ENCODE data around the gene THRSP.

Gene THRSP

DNA sequence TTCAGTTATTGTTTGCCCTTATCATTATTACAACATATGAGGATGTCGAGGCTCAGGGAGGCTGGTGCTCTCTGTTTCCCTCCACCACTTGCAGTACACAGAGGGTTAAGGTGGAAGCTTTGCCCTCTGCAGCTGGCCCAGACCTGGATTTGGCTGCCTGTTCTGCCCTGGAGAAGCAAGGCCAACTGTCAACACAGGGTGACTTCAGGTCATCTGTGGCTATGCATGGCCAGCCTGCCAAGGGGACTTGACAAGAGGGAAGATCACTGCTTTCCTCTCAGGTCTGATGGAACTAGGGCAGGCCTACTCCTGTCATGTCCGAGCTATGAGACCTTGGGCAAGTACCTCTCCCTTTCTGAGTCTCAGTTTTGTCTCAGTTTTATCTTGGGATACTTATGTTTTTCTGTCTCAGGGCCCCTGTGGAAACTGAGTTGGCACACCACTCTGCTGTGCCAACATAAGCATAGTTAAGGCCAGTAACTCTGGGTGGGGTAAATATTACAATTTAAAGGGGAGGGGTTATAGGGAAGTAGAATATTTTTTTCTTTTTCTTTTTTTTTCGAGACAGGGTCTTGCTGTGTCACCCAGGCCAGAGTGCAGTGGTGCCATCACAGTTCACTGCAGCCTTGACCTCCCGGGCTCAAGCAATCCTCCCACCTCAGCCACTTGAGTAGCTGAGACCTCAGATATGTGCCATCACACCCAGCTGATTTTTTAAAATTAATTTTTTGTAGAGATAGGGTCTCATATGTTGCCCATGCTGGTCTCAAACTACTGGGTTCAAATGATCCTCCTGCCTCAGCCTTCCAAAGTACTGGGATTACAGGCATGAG, 2.4 kb upstream of the THRSP start:
- ChIA-PET CTCF (interaction anchor here (1.0 to 1.7 kb wide), 2 partner anchors 14 to 15 kb away, joined by 4 to 9 read pairs; no protein-coding TSS in a partner anchor), POLR2A (interaction anchor here (0.7 kb wide), 1 partner anchor 15 kb away, joined by 3 read pairs; no protein-coding TSS in a partner anchor)
- no peak for DNase-seq (ENCODE audit: low read depth, low spot score)
- no peak for TF ChIP-seq CTCF (IDR thresholded peaks at IDR 0.05; ENCODE audit: insufficient read depth, low read length, missing control alignments)
- H3K4me3 ChIP-seq (ENCODE audit: low read depth, low read length): no peak overlapping the region

DNA sequence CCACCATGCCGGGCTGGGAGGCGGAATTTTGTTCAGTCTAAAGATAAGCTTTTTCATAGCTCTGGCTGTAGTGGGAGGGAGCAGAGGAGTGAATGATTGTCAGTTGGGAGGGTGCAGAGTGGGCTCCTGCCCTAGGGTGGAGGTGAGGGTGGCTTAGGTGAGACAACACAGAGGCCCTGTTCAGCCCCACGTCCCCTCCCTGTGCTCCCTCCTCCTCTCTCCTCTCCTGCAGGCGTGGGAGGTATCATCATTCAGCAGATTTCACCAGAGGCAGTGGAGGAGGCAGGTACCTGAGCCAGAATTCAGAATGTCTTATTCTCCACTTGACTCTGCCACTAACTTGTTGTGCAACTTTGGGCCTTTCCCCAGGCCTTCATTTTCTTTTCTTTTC, 1.7 kb upstream of the THRSP start:
- no peak for DNase-seq (ENCODE audit: low read depth, low spot score)
- POLR2A ChIA-PET: no interaction called here
- CTCF ChIA-PET: interaction anchor here (1.0 to 1.7 kb wide), 2 partner anchors 14 to 16 kb away, joined by 4 to 9 read pairs; no protein-coding TSS in a partner anchor
- no peak for TF ChIP-seq CTCF (IDR thresholded peaks at IDR 0.05; ENCODE audit: insufficient read depth, low read length, missing control alignments)
- no peak overlapping the region for H3K4me3 ChIP-seq (ENCODE audit: low read depth, low read length)

- DNase-seq (ENCODE audit: low read depth, low spot score): no peak
- H3K4me3 ChIP-seq (ENCODE audit: low read depth, low read length): no peak overlapping the region
- CTCF ChIA-PET: interaction anchor here (0.7 kb wide), 1 partner anchor 9 kb away, joined by 3 read pairs; no protein-coding TSS in a partner anchor
- no peak for TF ChIP-seq CTCF (IDR thresholded peaks at IDR 0.05; ENCODE audit: insufficient read depth, low read length, missing control alignments)
- POLR2A ChIA-PET: no interaction called here
Measured at GRCh38 chr11:78062671-78063070, 990 bp upstream of the THRSP start.

DNA sequence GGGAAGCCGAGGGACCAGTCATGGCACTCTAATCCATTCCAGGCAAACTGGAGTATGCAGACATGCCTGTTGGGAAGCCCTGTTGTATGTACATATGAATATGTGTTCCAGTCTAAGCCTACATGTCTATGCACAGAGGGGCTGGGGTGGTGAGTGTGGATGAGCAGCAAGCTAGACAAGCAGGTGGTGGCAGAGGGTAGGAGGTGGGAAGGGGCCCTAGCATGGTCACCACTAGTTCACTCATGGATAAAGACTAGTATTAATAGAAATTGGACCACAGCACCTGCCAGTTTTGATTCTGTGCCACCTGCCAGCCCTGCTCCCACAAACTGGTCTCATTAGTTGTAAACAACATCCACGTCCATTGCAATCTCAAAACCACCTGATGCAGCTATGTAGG, 1.5 kb downstream of the THRSP start:
- CTCF ChIA-PET: interaction anchor here (1.6 kb wide), 1 partner anchor 19 kb away, joined by 8 read pairs; no protein-coding TSS in a partner anchor
- POLR2A ChIA-PET: no interaction called here
- no peak overlapping the region for H3K4me3 ChIP-seq (ENCODE audit: low read depth, low read length)
- DNase-seq (ENCODE audit: low read depth, low spot score): no peak
- no peak for TF ChIP-seq CTCF (IDR thresholded peaks at IDR 0.05; ENCODE audit: insufficient read depth, low read length, missing control alignments)

DNA sequence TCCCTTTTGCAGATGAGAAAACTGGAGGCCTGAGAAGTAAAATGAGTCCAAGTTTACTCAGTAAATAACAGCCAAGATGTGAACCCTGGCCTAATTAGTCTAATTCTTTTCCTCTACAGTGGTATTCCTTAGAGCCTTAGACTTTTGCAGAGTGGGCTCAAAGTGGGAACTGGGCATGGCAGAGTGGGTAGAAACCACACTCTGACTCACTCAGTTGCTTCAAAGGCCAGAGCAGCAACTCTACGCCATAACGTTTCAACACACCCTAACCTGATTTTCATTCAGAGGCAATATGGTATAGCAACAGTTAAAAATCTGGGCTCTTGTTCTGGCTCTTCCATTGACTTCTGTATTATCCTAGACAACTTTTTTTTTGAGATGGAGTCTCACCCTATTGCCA, 2.8 kb downstream of the THRSP start:
- POLR2A ChIA-PET: no interaction called here

More for the DNA sequence above, 2.8 kb downstream of the THRSP start:
- DNase-seq (ENCODE audit: low read depth, low spot score): no peak
- no peak overlapping the region for H3K4me3 ChIP-seq (ENCODE audit: low read depth, low read length)
- CTCF ChIA-PET: interaction anchor here (0.8 to 1.6 kb wide), 2 partner anchors 10 to 20 kb away, joined by 4 to 8 read pairs; no protein-coding TSS in a partner anchor
- no peak for TF ChIP-seq CTCF (IDR thresholded peaks at IDR 0.05; ENCODE audit: insufficient read depth, low read length, missing control alignments)
